GM21717 (cell line): Measurements from ENCODE around the gene TSEN2.
"Not testable (repeated sequence)": the region's sequence is repeated elsewhere in the genome, so short reads cannot be mapped to it uniquely, and the experiment has no call there.

Experiments used
- ATAC-seq: cut with Tn5 transposase; IDR thresholded peaks from one replicate; pipeline ENCODE4 v1.9.1; 2021; ENCODE audit warnings: mild to moderate bottlenecking, moderate library complexity; ENCODE audit not compliant: unreplicated experiment

TSEN2 gene

DNA sequence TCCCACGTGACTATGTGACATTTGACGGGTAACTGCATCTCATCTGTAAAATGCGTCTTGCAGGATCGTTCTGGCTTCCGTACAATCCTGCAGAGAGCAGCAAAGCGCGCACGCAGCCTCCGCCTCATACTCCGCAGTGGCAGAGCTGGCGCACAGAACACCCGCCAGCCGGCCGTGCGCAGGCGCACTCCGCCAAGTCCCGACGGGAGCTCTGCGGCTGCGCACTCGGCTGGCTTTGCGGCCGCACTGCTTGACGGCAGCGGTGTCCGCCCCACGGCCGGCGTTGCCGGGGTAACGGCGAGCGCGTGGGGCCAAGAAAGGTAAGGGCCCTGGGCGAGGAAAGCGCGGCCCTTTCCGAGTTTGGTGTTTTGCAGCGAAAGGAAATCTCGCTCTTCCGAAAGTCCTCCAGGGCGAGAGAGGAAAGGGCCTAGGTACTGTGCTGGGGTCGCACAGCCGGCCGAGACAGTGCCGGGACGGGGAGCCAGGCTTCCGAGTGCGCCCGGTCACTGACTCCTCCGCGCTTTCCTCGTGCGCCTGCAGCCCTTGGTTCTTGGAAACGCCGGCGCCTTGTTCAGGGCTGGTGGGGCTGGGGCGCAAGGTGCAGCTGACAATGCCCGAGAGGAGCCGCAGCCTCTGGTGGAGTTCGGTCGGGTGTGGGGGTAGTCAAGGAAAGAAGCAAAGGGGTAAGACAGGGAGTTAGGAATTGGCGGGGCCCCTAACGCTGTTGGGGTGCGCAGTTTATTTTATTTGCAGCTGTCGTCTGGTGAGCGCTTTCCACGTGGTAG is at the start of gene TSEN2:
Gene TSEN2 (plus strand): TSS at position 283 of the 785 bp plus-strand sequence. CDS start 5,321 bp downstream, outside the sequence.
- peak; percentile 87 for ATAC-seq

DNA sequence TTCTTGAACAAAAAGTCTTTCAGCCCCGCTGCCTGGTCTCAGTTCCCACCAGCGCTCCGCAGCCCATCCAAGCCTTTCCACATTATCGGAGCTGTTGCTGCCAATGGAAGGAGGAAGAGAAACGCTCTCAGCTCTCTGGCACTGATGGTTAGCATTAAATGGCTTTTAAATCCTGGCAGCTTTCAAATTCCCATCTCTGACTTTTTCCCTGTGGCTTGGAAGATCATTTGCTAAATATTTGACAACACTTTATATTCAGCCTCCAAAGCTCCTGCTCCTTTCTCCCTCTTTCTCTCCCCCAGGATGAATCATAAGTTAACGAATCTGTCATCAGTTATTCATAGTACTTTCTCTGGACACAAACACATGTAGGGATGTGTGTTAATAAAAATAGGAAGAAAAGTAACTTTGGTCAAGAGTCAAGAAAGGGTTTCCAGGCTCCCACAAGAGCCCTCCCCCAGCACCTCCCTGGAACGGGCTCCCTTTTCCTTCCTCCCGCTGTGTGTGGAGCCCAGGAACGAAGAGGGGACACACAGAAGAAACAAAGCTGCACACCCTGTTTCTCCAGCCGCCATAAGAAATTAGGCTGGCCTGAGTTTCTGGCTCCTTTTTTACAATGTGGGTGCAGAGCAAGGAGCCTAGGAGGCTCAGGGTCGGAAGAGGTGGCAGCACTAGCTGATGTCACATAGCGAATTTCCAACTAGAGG is 47.6 kb upstream of the TSEN2 start:
- no peak for ATAC-seq

- ATAC-seq = no peak
Observed at GRCh38 chr3:12437221-12437605, 47.1 kb upstream of the TSEN2 start.

GRCh38 chr3:12437861-12438260 is 46.4 kb upstream of the TSEN2 start:
- ATAC-seq = no peak

- no peak for ATAC-seq
Observed at GRCh38 chr3:12438318-12438717, 46.0 kb upstream of the TSEN2 start.

GRCh38 chr3:12439161-12439940 is 44.9 kb upstream of the TSEN2 start:
- no peak for ATAC-seq

GRCh38 chr3:12440927-12441714 is 43.2 kb upstream of the TSEN2 start:
- no peak for ATAC-seq

DNA sequence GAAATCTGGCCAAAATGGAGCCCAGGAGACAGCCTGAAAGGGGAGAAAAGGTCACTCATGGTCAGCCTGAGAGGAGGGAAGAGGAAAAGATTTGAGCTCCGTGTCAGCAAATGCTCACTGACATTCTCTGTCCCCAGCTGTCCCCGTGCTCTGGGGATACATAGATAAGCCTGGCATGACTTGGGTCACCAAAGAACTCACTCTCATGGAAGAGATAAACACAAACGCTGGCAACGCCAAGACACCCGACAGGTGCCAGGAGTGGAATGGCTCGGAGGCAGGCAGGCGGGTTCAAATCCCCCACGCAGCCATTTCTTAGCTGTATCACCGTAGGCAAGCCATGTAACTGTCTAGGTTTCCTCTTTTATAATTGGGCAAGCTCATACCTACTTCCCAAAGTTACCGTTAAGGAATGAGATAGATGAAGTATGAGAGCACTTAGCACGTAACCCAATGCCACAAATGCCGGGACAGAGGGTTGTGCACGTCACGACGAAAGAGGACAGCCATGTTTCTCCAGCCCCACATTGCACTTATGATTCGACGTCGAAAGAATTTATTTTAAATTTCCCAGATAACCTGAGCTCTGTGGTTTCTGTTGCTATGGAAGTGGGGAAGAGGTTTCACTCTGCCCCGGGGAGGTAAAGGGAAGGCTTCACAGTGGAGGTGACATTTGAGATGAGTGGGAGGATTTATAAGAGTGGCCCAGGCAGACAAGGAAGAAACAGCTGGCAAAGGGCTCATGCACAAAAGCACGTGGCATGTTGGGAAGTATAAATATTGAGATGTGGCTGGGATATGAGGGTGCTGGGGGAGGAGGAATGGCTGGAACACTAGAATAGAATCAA is 41.4 kb upstream of the TSEN2 start:
- no peak for ATAC-seq

DNA sequence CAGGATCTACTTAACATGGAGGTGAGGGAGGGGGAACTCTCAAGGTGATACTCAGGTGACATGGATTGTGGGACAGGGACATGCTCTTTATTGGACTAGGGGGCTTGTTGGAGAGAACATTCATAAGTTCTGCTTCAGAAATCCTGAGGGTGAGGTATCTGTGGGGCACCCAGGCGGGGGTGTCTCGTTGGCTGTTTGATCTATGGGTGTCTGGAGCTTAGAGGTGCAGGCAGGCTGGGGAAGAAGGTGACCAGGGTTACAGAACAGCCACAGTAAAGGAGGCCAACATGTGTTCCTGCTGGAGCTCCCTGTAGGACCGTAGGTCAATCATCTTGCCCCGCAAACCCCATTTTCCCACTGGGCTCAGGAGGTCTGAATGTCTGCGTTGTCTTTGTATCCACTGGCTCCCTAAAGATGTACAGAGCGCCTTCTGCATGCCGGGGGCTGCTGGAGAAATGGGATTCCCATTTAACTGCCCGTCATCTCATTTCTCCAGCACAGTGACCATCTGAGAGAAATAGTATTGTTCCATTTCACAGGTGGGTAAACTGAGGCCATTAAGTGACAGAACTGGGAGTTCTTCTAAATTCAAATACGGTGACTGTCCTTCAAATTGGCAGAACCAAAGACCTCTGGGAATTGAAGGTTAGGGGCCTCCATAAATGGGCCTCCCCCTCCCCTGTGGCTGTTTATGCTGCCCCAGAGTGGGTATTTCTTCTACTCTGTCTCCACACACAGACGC is 40.3 kb upstream of the TSEN2 start:
- ATAC-seq = no peak

GRCh38 chr3:12444582-12445471 is 39.5 kb upstream of the TSEN2 start:
- ATAC-seq = no peak

- ATAC-seq = no peak
Observed at GRCh38 chr3:12445523-12446240, 38.6 kb upstream of the TSEN2 start.

GRCh38 chr3:12446298-12446697 is 38.0 kb upstream of the TSEN2 start:
- no peak for ATAC-seq

DNA sequence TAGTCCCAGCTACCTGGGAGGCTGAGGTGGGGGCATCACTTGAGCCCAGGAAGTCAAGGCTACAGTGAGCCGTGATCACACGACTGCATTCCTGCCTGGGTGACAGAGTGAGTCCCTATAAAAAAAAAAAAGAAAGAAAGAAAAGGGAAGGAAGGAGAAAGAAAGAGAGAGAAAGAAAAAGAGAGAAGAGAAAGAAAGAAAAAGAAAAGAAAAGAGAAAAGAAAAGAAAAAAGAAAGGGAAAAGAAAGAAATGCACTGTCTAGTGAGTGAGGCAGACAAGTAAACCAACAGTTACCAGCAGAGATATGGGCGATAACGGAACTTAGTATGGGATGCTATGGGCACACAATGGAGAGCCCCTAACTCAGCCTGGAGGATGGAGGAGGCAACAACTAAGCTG is 37.2 kb upstream of the TSEN2 start:
- no peak for ATAC-seq

GRCh38 chr3:12448404-12449202 is 35.7 kb upstream of the TSEN2 start:
- not testable (repeated sequence) for ATAC-seq

DNA sequence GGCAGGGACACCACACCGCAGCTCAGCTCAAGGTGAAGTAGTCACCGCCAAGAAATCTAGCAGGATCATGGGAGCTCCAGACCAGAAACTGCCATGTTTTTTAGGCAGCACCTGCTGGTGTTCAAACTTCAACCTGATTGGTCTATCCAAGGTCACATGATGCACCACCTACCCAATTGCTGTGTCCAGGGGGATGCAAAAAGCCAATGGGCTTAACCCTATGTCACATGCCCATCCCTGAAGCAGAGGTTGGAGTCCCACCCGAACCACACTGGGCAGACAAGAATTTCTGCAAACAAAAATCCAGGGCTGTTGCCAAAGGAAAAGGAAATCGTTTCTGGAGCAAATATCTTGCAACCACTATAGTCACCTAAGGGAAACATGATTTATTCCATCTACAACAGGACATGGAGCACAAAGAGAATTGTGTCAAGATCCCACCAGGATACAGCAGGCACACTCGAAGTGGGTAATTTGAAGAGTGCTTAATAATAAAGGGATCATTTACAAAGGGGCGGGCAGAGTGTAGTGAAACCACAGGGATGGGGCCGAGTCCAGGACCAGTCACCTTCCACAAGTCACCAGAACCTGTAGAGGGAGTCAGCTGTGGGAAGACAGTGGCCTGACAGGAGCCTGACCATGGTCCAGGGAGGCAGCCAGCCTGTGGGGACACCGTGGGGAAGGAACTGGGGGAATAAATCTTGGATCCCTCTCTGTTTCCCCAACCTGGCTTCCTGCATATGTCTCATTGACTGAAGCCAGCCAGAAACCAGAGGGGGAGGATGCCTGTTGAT is 34.2 kb upstream of the TSEN2 start:
- no peak for ATAC-seq

DNA sequence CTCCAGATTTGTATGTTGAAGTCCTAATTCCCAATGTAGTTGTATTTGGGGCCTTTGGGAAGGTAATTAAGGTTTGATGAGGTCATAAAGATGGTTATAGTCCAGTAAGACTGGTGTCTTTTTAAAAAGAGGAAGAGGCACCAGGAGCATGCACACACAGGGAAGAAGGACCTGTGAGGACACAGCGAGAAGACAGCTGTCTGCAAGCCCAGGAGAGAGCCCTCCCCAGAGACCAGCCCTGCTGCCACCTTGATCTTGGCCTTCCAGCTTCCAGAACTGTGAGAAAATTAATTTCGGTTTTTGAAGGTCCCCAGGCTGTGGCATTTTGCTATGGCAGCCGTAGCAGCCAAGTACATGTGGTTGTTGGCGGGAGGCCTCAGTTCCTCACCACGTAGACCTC is 32.8 kb upstream of the TSEN2 start:
- ATAC-seq = no peak
